ENCODE data around the gene BEND2.

DNA sequence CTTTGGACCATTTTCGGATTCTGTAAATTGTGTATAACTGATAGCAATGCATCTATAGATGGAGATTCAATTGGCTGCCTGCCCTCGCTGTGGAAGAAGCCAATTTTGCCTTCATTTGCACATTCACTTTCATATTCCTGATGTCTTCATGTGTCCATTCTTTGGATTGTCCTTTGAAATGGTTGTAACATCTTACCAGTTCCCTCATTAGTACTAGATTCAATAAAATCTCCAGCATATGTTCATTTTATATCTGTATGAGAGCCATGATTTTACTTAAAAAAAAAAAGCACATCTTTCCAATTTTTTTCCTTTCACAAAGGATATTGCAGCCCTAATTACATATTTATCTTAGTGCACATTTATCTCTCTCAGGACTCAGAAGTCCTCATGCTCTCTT lies 61.7 kb downstream of the BEND2 start:
- TF ChIP-seq, protein P1, sequence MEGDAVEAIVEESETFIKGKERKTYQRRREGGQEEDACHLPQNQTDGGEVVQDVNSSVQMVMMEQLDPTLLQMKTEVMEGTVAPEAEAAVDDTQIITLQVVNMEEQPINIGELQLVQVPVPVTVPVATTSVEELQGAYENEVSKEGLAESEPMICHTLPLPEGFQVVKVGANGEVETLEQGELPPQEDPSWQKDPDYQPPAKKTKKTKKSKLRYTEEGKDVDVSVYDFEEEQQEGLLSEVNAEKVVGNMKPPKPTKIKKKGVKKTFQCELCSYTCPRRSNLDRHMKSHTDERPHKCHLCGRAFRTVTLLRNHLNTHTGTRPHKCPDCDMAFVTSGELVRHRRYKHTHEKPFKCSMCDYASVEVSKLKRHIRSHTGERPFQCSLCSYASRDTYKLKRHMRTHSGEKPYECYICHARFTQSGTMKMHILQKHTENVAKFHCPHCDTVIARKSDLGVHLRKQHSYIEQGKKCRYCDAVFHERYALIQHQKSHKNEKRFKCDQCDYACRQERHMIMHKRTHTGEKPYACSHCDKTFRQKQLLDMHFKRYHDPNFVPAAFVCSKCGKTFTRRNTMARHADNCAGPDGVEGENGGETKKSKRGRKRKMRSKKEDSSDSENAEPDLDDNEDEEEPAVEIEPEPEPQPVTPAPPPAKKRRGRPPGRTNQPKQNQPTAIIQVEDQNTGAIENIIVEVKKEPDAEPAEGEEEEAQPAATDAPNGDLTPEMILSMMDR (IDR thresholded peaks at IDR 0.05): no peak
- no peak for TF ChIP-seq POLR2A (IDR thresholded peaks at IDR 0.05)

Data from transverse colon (tissue), 3 donors.